Sigmoid colon (tissue), 7 donors: ENCODE measurements around the gene TRABD2B. TPM values are rescaled to one million over a fixed set of nuclear protein-coding genes. Genes with fewer than 3 reads are reported as not detected.

Source experiments
- DNase-seq: peaks from one replicate; pipeline ENCODE4 v3.0.0-alpha.2; 2019
- H3K27ac ChIP-seq, 4 donors: fragments of 200-600 bp; sonication (generic); one replicate each; pipeline ENCODE4 v1.5.1; 2016 to 2019; ENCODE audit warnings: mild to moderate bottlenecking in 1 of 4
- H3K27me3 ChIP-seq, 3 donors: fragments of 200-600 bp; sonication (generic); one replicate each; pipeline ENCODE4 v1.5.1; 2019; ENCODE audit warnings: mild to moderate bottlenecking in 1 of 3
- H3K36me3 ChIP-seq, 4 donors: fragments of 200-600 bp; sonication (generic); one replicate each; pipeline ENCODE4 v1.5.1; 2016 to 2019
- H3K4me1 ChIP-seq, 4 donors: fragments of 200-600 bp; sonication (generic); one replicate each; pipeline ENCODE4 v1.5.1; 2017 to 2019
- H3K4me3 ChIP-seq, 4 donors: fragments of 200-600 bp; sonication (generic); one replicate each; pipeline ENCODE4 v1.5.1; 2017 to 2019; ENCODE audit warnings: mild to moderate bottlenecking in 2 of 4, moderate library complexity in 1 of 4
- H3K9me3 ChIP-seq, 4 donors: fragments of 200-600 bp in 3 of 4; sonication (generic) in 3 of 4; one replicate each; pipeline versions ENCODE4 v1.5.1 to v1.6.1; 2013 to 2019
- CTCF ChIP-seq, 4 experiments: fragments of 450-650 bp in 3 of 4; fragments of 200-600 bp in 1 of 4; IDR thresholded peaks; one replicate each; pipeline ENCODE4 v1.5.1; 2016 to 2019; ENCODE audit warnings: antibody characterized with exemption in 4 of 4, mild to moderate bottlenecking in 3 of 4, moderate library complexity in 2 of 4
- EP300 ChIP-seq, 4 donors: sonication (generic); formaldehyde crosslinking; IDR thresholded peaks; one replicate each; pipeline ENCODE4 v1.6.1; 2017; ENCODE audit warnings: antibody characterized with exemption in 4 of 4
- POLR2A ChIP-seq, 2 donors: fragments of 450-650 bp; IDR thresholded peaks; one replicate each; pipeline ENCODE4 v1.6.1; 2016; ENCODE audit warnings: antibody characterized with exemption in 2 of 2, mild to moderate bottlenecking in 2 of 2, moderate library complexity in 2 of 2
- POLR2AphosphoS5 ChIP-seq, 4 donors: sonication (generic); formaldehyde crosslinking; IDR thresholded peaks; one replicate each; pipeline ENCODE4 v1.6.1; 2017; ENCODE audit warnings: antibody characterized with exemption in 4 of 4
- WGBS, 2 donors: extraction: QIAGEN DNeasy Blood & Tissue Kit; methylation state at CpG; one replicate each; pipeline ENCODE4 v1.1.7; 2013; 5-methylcytosine and 5-hydroxymethylcytosine counted together
- intact Hi-C: fragments of 100-400 bp; cut with DNase I; formaldehyde crosslinking; loops from one replicate; pipeline ENCODE4 v1.15.1; 2023
- polyA plus RNA-seq, 3 donors: library from polyadenylated mRNA; stranded (reverse); fragments of 200-250 nt; gene quantifications; one replicate each; pipeline ENCODE4 v1.2.3, GENCODE V29; 2013
- total RNA-seq, 4 donors: library from RNA; depleted of rRNA; stranded (reverse); fragments of >200 nt; gene quantifications; one replicate each; pipeline ENCODE4 v1.1.0, GENCODE V29; 2016
- donor health status: healthy with polysubstance abuse.
- donor health status: Bipolar disorder and iron deficiency.
- donor health status: healthy.

TRABD2B gene
- total and polyA plus RNA-seq, 7 donors, result 0.63 to 1.8 (median 1.0) TPM; not detected in 1

- 68 to 83% methylated on average over 16 of the region's 16 CpGs for WGBS, 2 donors
- Histone ChIP-seq H3K27ac (peak overlapping the region in 3 of 4 donors; percentile 34 to 61 (median 47)), H3K9me3 (peaks cover 0 to 9% (median 0%) of the 10 kb centered on the region in 4 donors), H3K4me1 (no peaks in the 10 kb centered on the region), H3K36me3 (no peaks in the 10 kb centered on the region), H3K27me3 (no peaks in the 10 kb centered on the region), H3K4me3 (no peak overlapping the region)
- DNase-seq, result peak; percentile 50
- intact Hi-C loops, result no loop called here
- no peak for TF ChIP-seq CTCF (IDR thresholded peaks at IDR 0.05)
- TF ChIP-seq EP300 (IDR thresholded peaks at IDR 0.05), result no peak
- TF ChIP-seq POLR2A (IDR thresholded peaks at IDR 0.05), result no peak
- no peak for TF ChIP-seq POLR2AphosphoS5 (IDR thresholded peaks at IDR 0.05)
These were observed 158.4 kb downstream of the TRABD2B start for GRCh38 chr1:47838562-47839432.

- intact Hi-C loops, result no loop called here
- Histone ChIP-seq H3K27me3 (no peaks in the 10 kb centered on the region), H3K4me1 (no peaks in the 10 kb centered on the region), H3K36me3 (no peaks in the 10 kb centered on the region), H3K9me3 (peaks cover 0 to 9% (median 0%) of the 10 kb centered on the region in 4 donors), H3K27ac (peak overlapping the region; percentile 21 to 61 (median 50)), H3K4me3 (no peak overlapping the region)
- WGBS, 2 donors, result 30 to 78% methylated on average over 5 of the region's 5 CpGs
- peak; percentile 40 for DNase-seq
- TF ChIP-seq POLR2AphosphoS5 (IDR thresholded peaks at IDR 0.05) (no peak), CTCF (IDR thresholded peaks at IDR 0.05) (no peak), EP300 (IDR thresholded peaks at IDR 0.05) (no peak), POLR2A (IDR thresholded peaks at IDR 0.05) (no peak)
These were observed 159.2 kb downstream of the TRABD2B start for GRCh38 chr1:47837866-47838561.

GRCh38 chr1:47837056-47837830 lies 159.9 kb downstream of the TRABD2B start:
- no peaks in the 10 kb centered on the region for H3K4me1 ChIP-seq
- no peak overlapping the region for H3K4me3 ChIP-seq
- no peak for TF ChIP-seq POLR2A (IDR thresholded peaks at IDR 0.05)
- TF ChIP-seq POLR2AphosphoS5 (IDR thresholded peaks at IDR 0.05), result no peak
- TF ChIP-seq CTCF (IDR thresholded peaks at IDR 0.05), result no peak
- TF ChIP-seq EP300 (IDR thresholded peaks at IDR 0.05), result no peak
- intact Hi-C loops, result no loop called here
- H3K27ac ChIP-seq, result peak overlapping the region; percentile 21 to 61 (median 50)
- no peaks in the 10 kb centered on the region for H3K27me3 ChIP-seq
- 87 to 89% methylated on average over 13 of the region's 13 CpGs for WGBS, 2 donors
- H3K9me3 ChIP-seq, result peaks cover 0 to 9% (median 0%) of the 10 kb centered on the region in 4 donors
- DNase-seq, result no peak
- H3K36me3 ChIP-seq, result no peaks in the 10 kb centered on the region

GRCh38 chr1:47835409-47835808 lies 161.8 kb downstream of the TRABD2B start:
- no peak for DNase-seq
- no peaks in the 10 kb centered on the region for H3K4me1 ChIP-seq
- no peaks in the 10 kb centered on the region for H3K36me3 ChIP-seq
- TF ChIP-seq POLR2A (IDR thresholded peaks at IDR 0.05), result no peak
- no peaks in the 10 kb centered on the region for H3K27me3 ChIP-seq
- H3K9me3 ChIP-seq, result peaks cover 0 to 9% (median 0%) of the 10 kb centered on the region in 4 donors
- no peak overlapping the region for H3K4me3 ChIP-seq
- H3K27ac ChIP-seq, result no peak overlapping the region
- intact Hi-C loops, result no loop called here
- WGBS, 2 donors, result 73 to 76% methylated on average over 2 of the region's 2 CpGs
